MM.1S (cell line): Measurements from ENCODE around the gene ABHD16A.

Source experiments
- DNase-seq: peaks from one replicate; pipeline ENCODE4 v3.0.0-alpha.2; 2015
- H2AFZ ChIP-seq: fragments of 300-600 bp; sonication (generic); 2 replicates; pipeline ENCODE4 v1.6.0; 2016; ENCODE audit warnings: antibody characterized with exemption, low read length
- H3F3A ChIP-seq: fragments of 300-600 bp; sonication (generic); 2 replicates; pipeline ENCODE4 v1.6.1; 2016; ENCODE audit warnings: mild to moderate bottlenecking, antibody characterized with exemption, low read length, moderate library complexity, mixed read lengths; ENCODE audit not compliant: insufficient read depth
- H3K27ac ChIP-seq: fragments of 300-600 bp; sonication (generic); 2 replicates; pipeline ENCODE4 v1.5.1; 2016; ENCODE audit warnings: mild to moderate bottlenecking, low read length
- H3K27me3 ChIP-seq: fragments of 300-600 bp; sonication (generic); replicated peaks from 2 replicates; pipeline ENCODE4 v1.6.0; 2016; ENCODE audit warnings: low read length; ENCODE audit not compliant: insufficient read depth
- H3K36me3 ChIP-seq: fragments of 300-600 bp; sonication (generic); replicated peaks from 2 replicates; pipeline ENCODE4 v1.6.1; 2016; ENCODE audit warnings: mild to moderate bottlenecking, low read length, mixed read lengths; ENCODE audit not compliant: insufficient read depth
- H3K4me1 ChIP-seq: fragments of 300-600 bp; sonication (generic); 2 replicates; pipeline ENCODE4 v1.6.1; 2016; ENCODE audit warnings: low read length, mixed read lengths
- H3K4me2 ChIP-seq: fragments of 300-600 bp; sonication (generic); 2 replicates; pipeline ENCODE4 v1.6.0; 2016; ENCODE audit warnings: low read depth, low read length
- H3K4me3 ChIP-seq: fragments of 300-600 bp; sonication (generic); 2 replicates; pipeline ENCODE4 v1.5.1; 2016; ENCODE audit warnings: low read length, mixed read lengths
- H3K79me2 ChIP-seq: fragments of 300-600 bp; sonication (generic); 2 replicates; pipeline ENCODE4 v1.6.1; 2016; ENCODE audit warnings: mixed run types, low read length, mixed read lengths
- H3K9ac ChIP-seq: fragments of 300-600 bp; sonication (generic); 2 replicates; pipeline ENCODE4 v1.6.1; 2016; ENCODE audit warnings: low read length, mixed read lengths
- H3K9me2 ChIP-seq: fragments of 300-600 bp; sonication (generic); replicated peaks from 2 replicates; pipeline ENCODE4 v1.6.1; 2016; ENCODE audit warnings: mild to moderate bottlenecking, low read length, mixed read lengths; ENCODE audit not compliant: insufficient read depth
- H3K9me3 ChIP-seq: fragments of 300-600 bp; sonication (generic); replicated peaks from 2 replicates; pipeline ENCODE4 v1.6.1; 2016; ENCODE audit warnings: mild to moderate bottlenecking, low read length, mixed read lengths; ENCODE audit not compliant: insufficient read depth
- H4K20me1 ChIP-seq: fragments of 300-600 bp; sonication (generic); 2 replicates; pipeline ENCODE4 v1.6.1; 2016; ENCODE audit warnings: mild to moderate bottlenecking, low read length, moderate library complexity, mixed read lengths; ENCODE audit not compliant: insufficient read depth
- EZH2 ChIP-seq: fragments of 300-600 bp; sonication (generic); optimal IDR thresholded peaks from 2 replicates; pipeline ENCODE3; 2017; ENCODE audit warnings: low read depth, mild to moderate bottlenecking, antibody characterized with exemption, low read length, mixed read lengths
- EZH2phosphoT487 ChIP-seq: fragments of 300-600 bp; sonication (generic); IDR thresholded peaks from 2 replicates; pipeline ENCODE4 v1.6.1; 2018; ENCODE audit warnings: antibody characterized with exemption, low read length
- TF ChIP-seq, protein P1 (sequence below): fragments of 300-600 bp; sonication (generic); IDR thresholded peaks from 2 replicates; pipeline ENCODE4 v1.5.1; 2016; ENCODE audit warnings: antibody characterized with exemption, low read length, mixed read lengths

ABHD16A gene

DNA sequence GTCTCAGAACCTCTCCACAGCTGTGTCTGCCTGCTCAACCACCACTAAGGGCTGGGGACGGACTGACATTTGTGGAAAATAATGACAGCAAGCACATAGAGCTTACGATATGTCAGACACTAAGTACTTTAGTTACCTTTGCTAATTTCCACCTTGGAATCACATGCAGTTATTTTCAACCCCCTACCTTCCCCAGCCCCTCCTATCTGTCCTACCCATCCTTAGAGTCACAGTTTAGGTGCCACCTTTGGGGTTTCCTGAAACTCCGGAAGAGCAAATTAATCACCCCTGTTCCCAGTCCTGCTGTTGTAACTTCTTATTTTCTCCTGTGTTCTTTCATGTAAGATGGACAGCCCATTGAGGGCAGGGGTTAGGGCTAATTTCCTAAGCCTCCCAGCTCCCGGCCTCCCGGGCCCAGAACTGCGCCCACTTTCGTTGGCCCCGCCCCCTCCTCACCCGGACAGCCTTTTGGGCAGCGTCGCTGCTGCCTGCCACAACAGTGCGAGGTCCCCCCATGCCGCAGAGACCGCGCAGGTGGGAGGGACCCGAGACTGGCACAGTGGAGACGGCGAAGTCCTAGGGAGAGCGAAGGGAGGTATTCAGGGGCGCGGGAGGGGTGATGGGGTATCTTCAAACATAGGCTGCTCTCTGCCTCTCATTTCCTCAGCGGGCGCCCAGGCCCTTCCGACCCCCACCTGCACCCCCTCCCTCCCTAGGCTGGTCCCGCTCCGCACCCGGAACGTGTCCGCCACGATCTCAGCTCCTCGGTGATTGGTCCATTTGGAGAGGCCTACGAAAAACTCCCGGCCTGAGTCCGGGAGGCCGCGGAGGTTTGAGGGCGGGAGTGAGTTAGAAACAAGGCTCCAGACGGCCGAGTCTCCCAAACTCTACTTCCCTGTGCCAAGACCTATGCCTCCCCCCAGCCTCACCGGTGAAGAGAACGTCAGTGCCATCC is 24.9 kb upstream of the ABHD16A start:
- Histone ChIP-seq H4K20me1 (no peaks in the 10 kb centered on the region), H3K36me3 (no peaks in the 10 kb centered on the region; the same call in none of the 2 replicates), H3K27ac (peak overlapping the region; percentile 86), H3K4me1 (peaks cover 29% of the 10 kb centered on the region), H3K9ac (peak overlapping the region; percentile 30; the same call in 1 of the 2 replicates), H3K79me2 (peaks cover 16% of the 10 kb centered on the region), H3K9me3 (no peaks in the 10 kb centered on the region), H2AFZ (peak overlapping the region; percentile 44; the same call in 1 of the 2 replicates), H3K4me3 (no peak overlapping the region; the same call in 1 of the 2 replicates), H3K9me2 (no peaks in the 10 kb centered on the region), H3K27me3 (no peaks in the 10 kb centered on the region), H3K4me2 (peak overlapping the region; percentile 93), H3F3A (peaks cover 55% of the 10 kb centered on the region)
- TF ChIP-seq, protein P1, sequence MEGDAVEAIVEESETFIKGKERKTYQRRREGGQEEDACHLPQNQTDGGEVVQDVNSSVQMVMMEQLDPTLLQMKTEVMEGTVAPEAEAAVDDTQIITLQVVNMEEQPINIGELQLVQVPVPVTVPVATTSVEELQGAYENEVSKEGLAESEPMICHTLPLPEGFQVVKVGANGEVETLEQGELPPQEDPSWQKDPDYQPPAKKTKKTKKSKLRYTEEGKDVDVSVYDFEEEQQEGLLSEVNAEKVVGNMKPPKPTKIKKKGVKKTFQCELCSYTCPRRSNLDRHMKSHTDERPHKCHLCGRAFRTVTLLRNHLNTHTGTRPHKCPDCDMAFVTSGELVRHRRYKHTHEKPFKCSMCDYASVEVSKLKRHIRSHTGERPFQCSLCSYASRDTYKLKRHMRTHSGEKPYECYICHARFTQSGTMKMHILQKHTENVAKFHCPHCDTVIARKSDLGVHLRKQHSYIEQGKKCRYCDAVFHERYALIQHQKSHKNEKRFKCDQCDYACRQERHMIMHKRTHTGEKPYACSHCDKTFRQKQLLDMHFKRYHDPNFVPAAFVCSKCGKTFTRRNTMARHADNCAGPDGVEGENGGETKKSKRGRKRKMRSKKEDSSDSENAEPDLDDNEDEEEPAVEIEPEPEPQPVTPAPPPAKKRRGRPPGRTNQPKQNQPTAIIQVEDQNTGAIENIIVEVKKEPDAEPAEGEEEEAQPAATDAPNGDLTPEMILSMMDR: no peak
- DNase-seq: peak; percentile 73

DNA sequence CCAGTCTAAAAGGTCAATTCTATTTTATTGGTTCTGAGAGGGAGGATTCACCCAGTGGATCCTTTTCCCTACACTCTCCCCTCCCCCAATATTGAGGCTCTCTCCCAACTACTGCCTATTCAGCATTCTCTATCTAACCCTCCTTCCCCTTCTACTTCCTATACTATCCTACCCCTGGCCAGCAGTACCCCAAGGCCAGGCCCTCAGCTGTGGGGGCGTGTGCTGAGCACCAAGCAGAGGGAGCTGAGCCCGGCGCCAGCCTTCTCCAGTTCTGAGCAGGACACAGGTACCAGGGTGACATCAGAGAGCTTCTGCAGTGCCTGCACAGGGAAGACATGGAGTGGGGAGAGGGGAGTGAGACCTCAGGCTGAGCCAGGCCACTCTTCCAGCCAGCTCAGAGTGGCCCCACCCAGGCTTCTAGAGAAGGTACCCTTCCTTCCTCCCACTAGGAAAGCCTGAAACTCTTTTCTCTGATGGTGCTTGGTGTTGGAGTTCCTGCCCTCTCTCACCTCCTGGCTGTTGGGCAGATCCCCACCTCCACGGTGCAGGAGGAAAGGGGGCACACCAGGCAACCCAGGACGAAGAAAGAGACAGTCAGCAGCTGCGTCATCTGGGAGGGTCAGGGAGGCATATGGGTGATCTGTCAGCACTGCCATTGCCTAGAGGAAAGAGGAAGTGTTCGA is 24.1 kb upstream of the ABHD16A start:
- Histone ChIP-seq H3K9me3 (no peaks in the 10 kb centered on the region), H3K4me3 (no peak overlapping the region), H3K9me2 (no peaks in the 10 kb centered on the region), H4K20me1 (no peaks in the 10 kb centered on the region), H3K27me3 (no peaks in the 10 kb centered on the region), H3K4me2 (peak overlapping the region; percentile 93), H3K27ac (peak overlapping the region; percentile 86), H3K36me3 (no peaks in the 10 kb centered on the region; the same call in 1 of the 2 replicates), H2AFZ (peak overlapping the region; percentile 44), H3K4me1 (peaks cover 29% of the 10 kb centered on the region), H3F3A (peaks cover 52% of the 10 kb centered on the region), H3K9ac (peak overlapping the region; percentile 45; the same call in 1 of the 2 replicates), H3K79me2 (peaks cover 12% of the 10 kb centered on the region; the same call in 1 of the 2 replicates)
- TF ChIP-seq EZH2: no peak
- TF ChIP-seq, protein P1: no peak
- TF ChIP-seq EZH2phosphoT487: no peak
- DNase-seq: no peak

DNA sequence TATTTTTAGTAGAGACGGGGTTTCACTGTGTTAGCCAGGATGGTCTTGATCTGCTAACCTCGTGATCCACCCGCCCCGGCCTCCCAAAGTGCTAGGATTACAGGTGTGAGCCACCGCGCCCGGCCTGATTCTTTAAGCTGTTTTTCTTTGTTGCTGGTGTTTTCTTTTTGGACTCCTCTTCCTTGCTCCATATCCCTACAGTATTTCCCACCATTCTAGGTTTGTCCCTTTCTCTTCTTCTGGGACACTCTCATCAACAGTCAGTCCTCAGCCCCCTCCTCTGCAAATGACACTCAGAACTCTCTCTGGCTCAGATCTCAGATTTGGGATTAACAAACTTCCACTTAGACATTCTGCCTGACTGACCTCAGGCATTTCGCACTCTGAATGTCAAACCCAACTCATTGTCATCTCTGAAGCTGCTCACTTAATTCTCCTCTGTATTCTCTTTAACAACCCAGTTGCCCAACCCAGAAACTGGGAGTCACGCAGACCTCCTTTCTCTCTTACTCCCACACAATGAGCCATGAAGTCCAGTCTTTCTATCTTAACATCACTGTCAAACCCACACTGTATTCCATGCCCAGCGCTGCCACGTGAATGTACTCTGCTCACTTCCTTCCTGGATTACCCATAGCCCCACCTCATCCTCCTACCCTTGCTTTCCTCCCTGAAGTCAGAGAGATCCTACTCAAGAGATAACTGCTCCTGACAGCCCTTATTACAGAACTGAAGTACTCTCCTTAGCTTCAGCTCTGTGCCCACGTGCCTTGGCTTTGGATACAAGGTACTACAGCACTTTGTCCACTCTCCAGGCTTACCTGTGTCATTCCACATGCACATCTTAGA is 22.6 kb upstream of the ABHD16A start:
- no peak for DNase-seq
- no peaks in the 10 kb centered on the region for H3K9me3 ChIP-seq
- H3K9ac ChIP-seq: no peak overlapping the region
- no peak overlapping the region for H3K4me3 ChIP-seq
- no peak overlapping the region for H2AFZ ChIP-seq
- peaks cover 38% of the 10 kb centered on the region for H3F3A ChIP-seq
- H3K79me2 ChIP-seq: peaks cover 8% of the 10 kb centered on the region; the same call in 1 of the 2 replicates
- H3K27ac ChIP-seq: no peak overlapping the region
- peaks cover 29% of the 10 kb centered on the region for H3K4me1 ChIP-seq
- no peaks in the 10 kb centered on the region for H4K20me1 ChIP-seq
- H3K27me3 ChIP-seq: no peaks in the 10 kb centered on the region
- TF ChIP-seq EZH2phosphoT487 (no peak), EZH2 (no peak)
- TF ChIP-seq, protein P1: no peak
- H3K36me3 ChIP-seq: no peaks in the 10 kb centered on the region
- H3K9me2 ChIP-seq: no peaks in the 10 kb centered on the region
- no peak overlapping the region for H3K4me2 ChIP-seq
